GM21515 (cell line): ENCODE results near the gene THBS2.

ENCODE experiments used
- ATAC-seq: cut with Tn5 transposase; IDR thresholded peaks from one replicate; pipeline ENCODE4 v1.9.1; 2021; ENCODE audit not compliant: unreplicated experiment

The THBS2 gene

DNA sequence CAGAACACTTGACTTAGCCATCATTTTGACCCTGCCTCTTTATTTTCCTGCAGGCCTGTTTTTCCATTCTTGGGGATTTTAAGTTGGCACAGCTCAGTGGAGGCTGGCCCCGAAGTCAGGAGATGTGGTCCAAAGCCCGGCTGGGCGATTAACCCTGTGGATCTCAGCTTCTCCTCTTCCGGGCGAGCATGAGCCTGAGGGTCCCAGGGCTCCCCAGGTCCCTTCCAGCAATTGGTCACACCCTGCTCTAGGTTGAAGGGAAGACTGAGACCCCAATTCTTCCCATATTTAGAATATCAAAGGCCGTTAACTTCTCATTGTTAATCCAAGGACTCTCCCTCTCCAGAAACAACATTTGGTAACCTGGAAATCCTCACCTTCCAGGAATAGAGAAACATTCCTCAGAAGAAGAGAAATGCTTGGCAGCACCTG lies 2.3 kb downstream of the THBS2 start:
- no peak for ATAC-seq

DNA sequence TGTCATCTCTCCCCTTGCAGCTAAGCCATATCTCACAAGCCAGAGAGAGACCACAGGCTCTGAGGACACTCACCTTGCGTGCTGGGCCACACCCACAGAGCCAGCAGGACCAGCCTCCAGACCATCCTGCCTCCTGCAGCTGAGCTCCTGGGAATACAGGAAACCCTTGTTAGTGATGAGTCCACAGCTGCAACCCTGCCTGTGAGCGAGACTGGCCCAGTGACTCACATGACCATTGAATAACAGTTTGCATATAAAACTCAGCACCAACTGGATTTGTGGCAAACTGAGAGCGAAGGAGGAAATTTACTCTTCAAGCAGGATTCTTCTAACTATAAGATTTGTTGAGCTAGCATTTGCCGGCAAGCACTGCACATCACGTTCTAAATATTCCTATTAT lies 3.0 kb downstream of the THBS2 start:
- no peak for ATAC-seq

DNA sequence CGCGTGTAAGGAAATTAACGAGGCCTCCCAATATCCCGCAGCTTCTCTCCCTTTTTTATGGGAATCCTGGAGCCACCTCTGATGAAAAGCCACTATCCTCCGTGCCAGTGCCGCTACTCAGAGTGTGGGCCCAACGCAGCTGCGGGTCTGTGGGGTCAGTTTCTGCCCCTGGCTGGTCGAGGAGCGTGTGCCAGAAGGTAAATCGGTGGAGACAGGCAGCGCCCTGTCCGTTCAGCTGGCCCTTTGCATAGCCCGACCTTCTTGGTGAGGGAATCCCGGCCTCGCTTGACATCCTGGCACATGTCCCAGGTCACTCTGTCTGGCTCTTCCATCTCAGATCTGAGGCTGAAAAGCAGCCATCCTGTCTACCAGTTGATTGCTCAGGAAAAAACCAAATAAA lies 4.6 kb downstream of the THBS2 start:
- ATAC-seq = no peak

DNA sequence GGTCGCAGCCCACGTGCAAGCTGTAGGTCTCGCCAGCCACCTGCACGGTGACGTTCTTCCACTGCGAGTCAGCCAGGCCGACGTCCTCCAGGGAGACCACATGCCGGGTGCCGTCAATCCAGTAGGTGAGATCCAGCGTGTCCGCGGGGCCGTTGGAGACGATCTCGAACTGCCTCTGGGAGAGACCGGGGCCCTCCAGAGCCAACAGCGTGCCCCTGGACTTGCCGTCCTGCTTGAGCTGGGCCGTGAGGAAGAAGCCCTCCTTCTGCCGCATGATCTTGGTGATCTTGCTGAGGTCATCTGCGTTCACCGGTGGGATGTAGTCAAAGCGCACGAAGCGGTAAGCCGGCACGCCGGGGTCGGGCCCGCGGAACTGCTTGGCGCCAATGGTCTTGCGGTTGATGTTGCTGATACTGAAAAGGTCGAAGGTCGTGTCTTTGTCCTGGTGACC lies 5.1 kb downstream of the THBS2 start:
- ATAC-seq = no peak

DNA sequence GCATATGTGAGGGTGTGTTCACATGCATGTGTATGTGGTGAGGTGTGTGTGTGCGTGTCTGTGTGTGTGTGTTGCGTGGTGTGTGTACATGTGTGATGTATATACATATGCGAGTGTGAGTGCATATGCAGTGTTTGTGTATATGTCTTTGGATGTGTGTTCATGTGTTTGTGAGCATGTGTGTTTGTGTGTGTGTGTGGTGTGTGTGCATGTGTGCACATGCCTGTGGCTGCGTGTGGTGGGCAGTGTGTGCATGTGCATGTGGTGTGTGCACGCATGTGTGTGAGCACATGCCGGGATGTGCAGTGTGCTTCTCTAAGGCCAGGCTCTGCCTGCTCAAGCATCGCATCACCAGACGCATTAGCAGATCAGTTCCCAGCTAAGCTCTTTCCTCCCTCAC lies 5.7 kb downstream of the THBS2 start:
- no peak for ATAC-seq

DNA sequence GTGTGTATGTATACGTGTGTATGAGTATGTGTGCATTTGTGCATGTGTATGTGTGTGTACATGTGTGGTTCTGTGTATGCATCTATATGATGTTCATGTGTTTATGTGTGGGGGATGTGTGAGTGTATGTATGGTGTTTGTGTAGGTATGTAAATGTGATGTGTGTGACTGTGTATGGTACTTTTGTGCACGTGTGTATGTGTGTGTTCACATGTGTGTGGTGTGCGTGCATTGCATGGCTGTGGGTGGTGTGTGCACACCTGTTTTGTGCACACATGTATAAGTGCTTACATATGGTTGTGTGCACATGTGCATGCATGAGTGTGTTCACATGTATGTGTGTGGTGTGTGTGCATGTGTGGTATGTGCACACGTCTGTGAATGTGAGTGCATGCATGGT lies 6.2 kb downstream of the THBS2 start:
- no peak for ATAC-seq

DNA sequence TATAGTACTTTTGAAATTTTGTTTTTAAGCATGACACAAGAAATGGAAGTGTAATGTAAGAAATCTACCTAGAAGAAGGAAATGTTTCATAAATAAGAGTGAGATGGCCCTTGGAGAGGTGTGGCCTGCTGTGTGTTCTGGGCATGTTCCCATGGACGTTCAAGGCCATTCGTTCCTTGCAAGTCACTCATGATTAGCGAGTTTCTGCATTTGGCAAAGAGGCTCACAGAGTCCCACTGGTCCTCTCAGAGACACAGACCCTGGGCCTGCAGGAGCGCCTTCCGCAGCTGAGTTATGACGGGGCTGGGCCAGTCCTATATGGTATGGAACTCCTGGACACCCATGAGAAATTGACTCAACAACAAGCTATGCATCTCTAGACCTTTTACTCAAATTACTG lies 7.2 kb downstream of the THBS2 start:
- no peak for ATAC-seq

DNA sequence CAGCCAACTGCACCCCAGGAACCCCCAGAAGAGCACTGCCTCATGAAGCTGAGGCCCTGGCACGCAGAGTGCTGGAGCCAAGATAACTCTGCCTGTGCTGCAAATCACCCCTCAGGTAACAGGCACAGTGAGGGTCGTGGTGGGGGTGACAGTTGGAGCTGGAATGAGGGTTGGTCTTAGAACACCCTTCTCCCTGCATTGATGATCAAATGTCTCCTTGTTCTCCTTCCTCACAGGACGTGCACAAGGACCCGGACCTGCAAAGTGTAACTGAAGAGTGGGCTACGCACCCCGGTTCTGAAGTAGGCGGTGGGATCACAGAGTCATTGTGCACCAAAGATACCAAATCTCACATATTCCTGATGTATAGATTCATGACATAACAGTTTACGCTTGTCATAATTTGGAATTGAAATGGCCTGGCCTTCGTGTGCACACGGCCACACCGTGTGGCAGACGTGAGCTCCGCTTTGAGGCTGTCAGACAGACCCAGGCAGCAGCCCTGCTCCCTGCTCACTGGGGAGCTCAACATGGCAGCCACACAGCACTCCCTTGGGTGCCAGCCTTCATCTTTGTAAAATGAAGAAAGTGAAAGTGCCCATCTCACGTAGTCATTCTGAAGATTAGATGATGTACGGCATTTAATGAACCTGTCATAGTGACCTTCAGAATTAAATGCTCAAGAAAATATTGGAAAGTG lies 8.8 kb downstream of the THBS2 start:
- ATAC-seq = no peak

DNA sequence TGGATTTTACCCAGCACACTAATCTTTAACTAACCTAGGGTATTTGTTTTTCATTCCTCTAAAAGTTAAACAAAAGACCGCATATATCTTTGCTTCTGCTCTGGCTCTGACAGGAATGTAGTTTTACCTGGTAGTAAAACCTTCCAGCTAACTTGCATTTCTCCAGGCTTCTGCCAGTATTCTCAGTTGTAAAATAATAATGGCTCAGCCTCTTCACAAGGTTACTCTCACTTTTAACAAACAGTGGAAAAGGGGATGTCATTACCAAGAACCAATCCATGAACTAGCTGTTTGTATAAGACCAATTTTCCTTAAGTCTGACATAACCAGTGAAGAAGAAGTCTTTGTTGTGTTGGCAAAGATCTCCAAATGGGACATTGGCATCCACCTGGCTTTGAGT lies 10.0 kb downstream of the THBS2 start:
- ATAC-seq = no peak

DNA sequence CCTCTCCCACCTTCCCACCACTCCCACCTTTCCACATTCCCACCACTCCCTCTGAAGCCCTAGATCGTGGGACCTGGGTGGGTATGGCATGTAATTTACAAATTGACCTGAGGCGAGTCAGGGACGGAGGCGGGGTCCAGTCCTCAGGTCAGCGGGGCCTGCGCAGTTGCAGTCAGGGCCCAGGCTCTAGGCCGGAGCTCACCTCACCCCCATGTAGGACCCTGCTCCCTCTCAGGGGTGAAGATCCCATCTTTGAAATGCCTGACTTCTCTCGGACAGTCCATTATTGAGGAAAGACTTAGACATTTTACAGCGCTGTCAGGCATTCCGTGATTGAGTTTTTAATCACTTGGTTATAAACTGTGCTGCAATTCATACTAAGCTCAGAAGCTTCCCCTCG lies 10.5 kb downstream of the THBS2 start:
- no peak for ATAC-seq

DNA sequence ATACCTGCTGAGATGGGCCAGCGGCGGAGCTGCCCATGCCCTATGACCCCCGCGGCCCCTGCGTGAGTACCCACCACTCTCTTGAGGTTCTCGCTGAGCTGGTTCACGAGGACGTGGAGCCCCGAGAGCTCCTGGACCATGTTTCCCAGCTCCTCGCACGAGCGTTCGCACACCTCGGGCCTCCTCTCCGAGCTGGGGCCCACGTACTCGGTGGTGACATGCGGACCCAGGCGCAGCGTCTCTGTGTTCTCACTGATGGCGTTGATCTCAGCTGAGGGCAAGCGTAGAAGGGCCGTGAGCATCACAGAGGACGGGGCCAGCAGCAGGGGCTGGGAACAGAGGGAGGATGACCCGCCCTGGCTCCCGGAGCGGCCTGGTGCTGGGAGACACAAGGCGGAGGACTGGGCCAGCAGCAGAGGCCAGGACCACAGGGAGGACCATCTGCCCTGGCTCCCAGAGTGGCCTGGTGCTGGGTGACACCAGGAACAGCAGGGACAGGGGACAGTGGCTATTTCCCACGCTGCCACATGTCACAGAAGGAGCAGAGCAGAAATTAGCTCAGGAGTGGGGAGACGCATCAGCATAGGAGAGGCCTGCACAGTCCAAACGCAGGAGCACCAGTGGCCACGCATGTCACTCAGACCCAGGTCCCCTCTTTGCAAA lies 11.8 kb downstream of the THBS2 start:
- no peak for ATAC-seq

DNA sequence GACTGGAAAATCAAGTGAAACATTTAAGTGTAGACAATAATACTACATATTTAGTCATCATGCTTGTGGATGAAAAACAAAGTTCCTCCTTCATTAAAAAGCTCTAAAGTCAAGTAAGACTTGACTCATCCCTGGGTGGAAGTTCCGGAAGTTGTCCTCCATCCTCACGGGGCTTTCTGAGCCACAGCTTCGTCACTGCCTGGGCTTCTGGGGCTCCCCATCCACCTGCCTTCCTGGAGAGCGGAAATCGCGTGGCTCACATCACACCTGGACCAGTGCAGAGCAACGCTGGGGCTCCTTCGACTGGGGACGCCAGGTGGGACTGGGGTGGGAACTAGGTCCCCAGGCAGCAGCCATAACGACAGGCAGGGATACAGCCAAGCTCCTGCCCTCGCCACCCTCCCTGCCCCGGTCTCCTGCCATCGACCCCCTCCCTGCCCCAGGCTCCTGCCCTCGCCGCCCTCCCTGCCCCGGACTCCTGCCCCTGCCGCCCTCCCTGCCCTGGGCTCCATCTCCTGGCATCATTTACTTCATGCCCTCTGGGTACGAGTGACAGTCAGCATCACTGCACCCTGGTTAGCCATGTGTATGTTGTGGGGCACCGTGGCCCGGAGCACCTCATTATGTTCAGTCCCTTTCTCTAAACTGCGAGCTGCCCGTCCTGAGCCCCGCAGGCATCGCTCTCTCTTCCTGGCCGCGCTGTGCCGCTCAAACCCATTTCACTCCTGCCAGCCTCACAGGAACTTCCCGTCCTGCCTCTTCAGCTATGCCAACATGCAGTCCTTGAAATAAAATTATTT lies 12.9 kb downstream of the THBS2 start:
- no peak for ATAC-seq

DNA sequence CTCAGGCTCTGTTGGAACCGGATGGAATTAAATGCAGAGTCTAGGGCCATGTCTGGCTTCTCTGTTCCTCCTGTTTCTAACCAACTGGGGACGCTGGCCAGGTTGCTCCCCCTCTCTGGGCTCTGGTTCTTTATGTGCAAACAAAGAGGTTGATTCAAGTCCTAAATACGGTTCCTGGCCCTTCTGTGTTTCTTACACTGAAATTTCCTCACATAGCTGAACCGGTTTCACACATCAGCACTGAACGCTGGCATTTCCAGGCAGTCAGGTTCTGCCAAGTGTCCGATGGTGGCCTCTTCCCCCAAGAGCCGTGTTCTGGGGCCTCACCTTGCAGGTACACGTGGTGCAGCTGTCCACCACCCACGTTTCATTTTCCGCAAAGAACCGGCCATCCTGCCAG lies 13.5 kb downstream of the THBS2 start:
- no peak for ATAC-seq

DNA sequence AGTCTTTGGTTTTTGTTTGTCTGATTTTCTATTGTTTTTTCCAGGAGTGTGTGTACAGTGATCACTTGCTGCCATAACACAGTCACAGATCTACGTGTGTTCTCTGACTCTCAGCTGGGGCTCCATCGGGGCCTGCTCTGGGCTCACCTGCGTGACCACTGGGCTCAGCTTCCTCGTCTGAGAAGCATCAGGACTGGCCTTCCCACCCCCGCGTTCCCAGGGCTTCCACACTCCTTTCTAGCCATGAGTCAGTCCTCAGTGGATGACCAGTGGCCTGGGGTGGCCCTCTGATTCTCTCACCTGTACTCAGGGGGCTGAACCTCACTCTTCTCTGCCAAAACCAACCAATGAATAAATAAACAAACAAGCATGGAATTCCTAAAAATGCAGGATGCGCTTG lies 14.5 kb downstream of the THBS2 start:
- no peak for ATAC-seq

DNA sequence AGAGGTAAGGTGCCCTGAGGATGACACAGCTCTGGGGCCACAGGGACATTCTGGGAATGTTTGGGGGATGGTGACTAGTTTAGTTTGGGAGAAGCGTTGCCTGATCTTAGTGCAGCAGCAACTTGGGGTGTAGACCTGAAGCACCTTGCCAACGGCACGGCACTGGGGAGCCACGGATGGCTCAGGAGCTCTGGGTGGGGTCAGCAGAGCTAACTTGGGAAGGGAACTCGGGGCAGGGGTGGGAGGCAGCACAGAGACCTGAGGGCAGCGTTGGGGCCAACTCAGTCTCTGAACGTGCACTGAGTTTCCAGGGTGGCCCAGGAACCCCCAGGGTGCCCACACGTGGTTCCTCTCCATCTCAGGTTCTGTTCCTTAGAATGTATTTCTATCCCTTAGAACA lies 14.9 kb downstream of the THBS2 start:
- ATAC-seq = no peak

DNA sequence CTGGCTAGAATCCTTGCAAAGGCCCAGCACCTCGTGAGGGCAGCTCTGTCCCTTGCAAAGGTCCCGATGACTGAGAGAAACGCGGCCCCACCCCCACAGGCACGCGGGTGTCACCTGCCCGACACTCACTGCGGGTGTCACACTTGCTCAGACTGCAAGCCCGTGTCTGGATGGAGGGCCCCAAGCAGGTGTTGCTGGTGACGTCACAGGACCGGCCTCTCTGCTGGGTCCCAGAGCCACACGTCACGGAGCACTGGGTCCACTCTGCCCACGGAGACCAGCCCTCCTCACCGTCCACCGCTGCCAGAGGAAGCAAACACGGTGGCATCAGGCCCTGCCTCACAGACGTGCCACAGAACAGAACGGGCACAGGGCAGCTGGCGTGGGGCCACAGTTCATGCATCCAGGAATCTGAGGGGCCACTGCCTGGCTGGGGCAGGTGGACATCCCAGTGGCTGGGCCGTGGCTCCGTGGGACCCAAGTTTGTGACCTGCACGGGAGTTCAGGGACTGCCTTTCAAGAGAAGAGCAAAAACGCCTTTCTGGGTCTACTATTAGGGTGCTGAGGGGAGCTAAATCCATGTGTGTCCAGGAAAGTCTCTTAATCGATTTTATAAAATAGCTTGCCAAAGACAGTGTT lies 16.0 kb downstream of the THBS2 start:
- ATAC-seq = no peak

DNA sequence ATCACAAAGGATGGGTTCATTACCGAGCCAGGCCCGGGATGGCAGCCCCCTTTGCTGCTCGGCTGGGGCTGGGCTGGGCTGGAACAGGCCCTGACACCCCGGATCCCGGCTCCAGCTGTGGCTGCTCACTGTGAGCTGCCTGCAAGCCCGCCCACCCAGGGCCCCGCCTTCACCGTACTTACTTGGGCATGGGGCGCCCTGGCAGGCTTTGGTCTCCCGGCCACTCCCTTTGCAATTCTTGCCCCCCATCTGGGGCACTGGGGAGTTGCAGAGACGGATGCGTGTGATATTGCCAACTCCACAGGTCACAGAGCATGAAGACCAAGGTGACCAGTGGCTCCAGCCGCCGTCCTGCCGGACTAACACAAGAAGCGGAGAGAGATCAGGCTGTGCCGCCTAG lies 16.7 kb downstream of the THBS2 start:
- no peak for ATAC-seq

DNA sequence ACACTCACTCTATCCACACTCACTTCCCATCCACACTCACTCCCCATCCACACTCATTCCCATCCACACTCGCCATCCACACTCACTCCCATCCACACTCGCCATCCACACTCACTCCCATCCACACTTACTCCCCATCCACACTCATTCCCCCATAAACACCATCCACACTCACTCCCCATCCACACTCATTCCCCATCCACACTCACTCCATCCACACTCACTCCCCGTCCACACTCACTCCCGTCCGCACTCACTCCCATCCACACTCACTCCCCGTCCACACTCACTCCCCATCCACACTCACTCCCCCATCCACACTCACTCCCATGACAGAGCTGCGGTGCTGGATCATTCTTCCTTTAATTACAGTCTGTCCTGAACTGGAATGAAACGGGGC lies 17.1 kb downstream of the THBS2 start:
- no peak for ATAC-seq

DNA sequence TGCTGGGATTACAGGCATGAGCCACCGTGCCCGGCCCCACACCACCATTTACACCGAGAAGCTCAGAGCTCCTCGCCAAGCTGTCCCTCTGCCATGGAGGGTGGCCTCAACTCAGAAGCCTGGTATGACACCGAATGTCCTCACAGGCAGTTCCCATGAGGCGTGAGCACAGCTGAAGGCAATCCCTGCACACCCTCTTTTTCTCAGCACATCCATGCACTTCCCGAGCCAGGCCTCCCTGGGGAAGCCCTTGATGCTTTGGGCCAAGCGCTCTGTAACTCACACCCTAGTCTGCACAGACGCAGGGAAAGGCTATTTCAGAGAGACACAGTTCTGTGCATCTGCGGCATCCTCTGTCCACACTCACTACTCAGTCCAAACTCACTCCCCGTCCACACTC lies 18.4 kb downstream of the THBS2 start:
- ATAC-seq = no peak

DNA sequence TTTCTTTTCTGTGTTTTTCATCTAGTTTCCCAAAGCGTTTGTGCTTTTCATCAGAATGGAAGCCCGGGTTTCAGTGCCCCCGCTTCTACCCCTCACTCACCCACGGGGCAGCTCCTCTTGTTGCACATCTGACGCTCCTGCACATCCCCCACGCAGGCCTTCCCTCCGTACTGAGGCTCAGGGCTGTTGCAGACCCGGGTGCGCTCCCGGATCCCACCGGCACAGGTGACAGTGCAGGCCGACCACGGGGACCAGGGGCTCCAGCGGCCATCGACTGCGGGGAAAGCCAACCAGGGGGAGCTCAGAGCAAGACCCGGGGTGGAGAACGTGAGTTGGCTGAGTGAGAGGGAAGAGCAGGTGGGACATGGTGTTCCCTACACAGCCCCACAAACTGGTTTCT lies 19.0 kb downstream of the THBS2 start:
- no peak for ATAC-seq

DNA sequence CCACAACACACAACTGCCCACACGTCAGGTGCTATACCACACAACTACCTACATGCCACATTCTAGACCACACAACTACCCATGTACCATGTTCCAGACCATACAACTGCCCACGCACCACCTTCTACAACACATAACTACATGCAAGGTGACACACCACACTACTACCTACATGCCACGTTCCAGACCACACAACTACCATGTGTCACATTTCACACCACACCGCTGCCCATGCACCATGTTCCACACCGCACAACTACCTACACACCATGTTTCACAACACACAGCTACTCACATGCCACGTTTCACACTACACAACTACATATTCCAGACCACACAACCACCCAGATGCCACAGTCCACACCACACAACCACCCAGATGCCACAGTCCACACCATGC lies 19.8 kb downstream of the THBS2 start:
- ATAC-seq = no peak

DNA sequence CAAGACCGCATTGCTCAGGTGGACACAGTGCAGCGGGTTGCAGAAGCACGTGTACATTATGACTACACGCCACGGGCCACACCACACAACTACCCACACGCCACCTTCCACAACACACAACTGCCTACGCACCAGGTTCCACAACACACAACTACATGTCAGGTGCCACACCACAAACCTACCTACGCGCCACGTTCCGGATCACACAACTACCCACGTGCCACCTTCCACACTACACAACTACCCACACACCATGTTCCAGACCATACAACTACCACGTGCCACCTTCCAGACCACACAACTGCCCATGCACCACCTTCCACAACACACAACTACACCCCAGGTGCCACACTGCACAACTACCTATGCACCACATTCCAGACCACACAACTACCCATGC lies 20.5 kb downstream of the THBS2 start:
- ATAC-seq = no peak
